LNCAP (cell line): Measurements from ENCODE around the gene OPTN.

Source experiments
- CTCF ChIP-seq: fragments of 450-650 bp; IDR thresholded peaks from 2 replicates; pipeline ENCODE4 v1.5.1; 2017; ENCODE audit warnings: mild to moderate bottlenecking

OPTN gene

GRCh38 chr10:13104697-13105096 is 4.7 kb downstream of the OPTN start:
- TF ChIP-seq CTCF = no peak

GRCh38 chr10:13105184-13105583 is 5.2 kb downstream of the OPTN start:
- no peak for TF ChIP-seq CTCF

- TF ChIP-seq CTCF = no peak
Observed at GRCh38 chr10:13106387-13107045, 6.6 kb downstream of the OPTN start.

GRCh38 chr10:13110908-13111307 is 10.9 kb downstream of the OPTN start:
- no peak for TF ChIP-seq CTCF

- no peak for TF ChIP-seq CTCF
Observed at GRCh38 chr10:13113544-13113943, 13.6 kb downstream of the OPTN start.

- no peak for TF ChIP-seq CTCF
Observed at GRCh38 chr10:13115832-13116803, 16.2 kb downstream of the OPTN start.

GRCh38 chr10:13117841-13118783 is 18.1 kb downstream of the OPTN start:
- TF ChIP-seq CTCF = no peak
